Fibroblast of lung (primary cell): Measurements from ENCODE around the gene BAG3.

Experiments used
- EZH2 ChIP-seq: IDR thresholded peaks from 2 replicates; pipeline ENCODE4 v1.5.1; 2012; ENCODE audit warnings: low read length, control low read depth, mild to moderate bottlenecking; ENCODE audit errors: missing control alignments
- TF ChIP-seq, protein P1 (sequence below), 2 donors: IDR thresholded peaks in 1 of 2; conservative IDR thresholded peaks in 1 of 2; 1 replicate in 1 of 2; 2 replicates in 1 of 2; pipeline ENCODE4 v1.5.1; 2011 to 2012; ENCODE audit warnings: low read length in 2 of 2, control low read depth in 1 of 2, inconsistent platforms in 1 of 2, low read depth in 1 of 2, mild to moderate bottlenecking in 1 of 2

DNA sequence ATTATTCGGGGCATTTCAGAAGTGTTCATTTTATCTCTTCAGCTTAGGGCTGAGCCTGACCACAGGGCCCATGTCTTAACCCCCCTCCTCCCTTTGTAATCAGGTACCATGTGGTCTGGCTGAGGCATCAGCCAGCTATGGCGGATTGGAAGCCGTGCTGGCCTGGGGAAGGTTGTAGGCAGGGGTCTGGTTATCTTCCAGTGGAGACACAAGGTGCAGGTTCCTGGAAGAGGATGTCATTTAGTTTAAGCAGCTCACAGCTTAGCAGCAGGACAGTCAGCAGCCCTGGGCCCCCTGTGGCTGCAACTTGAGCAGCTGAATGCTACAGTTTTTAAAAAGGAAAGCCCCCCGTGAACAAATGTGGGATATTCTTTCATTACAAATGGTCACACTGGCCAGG, 22.1 kb downstream of the BAG3 start:
- TF ChIP-seq, protein P1, sequence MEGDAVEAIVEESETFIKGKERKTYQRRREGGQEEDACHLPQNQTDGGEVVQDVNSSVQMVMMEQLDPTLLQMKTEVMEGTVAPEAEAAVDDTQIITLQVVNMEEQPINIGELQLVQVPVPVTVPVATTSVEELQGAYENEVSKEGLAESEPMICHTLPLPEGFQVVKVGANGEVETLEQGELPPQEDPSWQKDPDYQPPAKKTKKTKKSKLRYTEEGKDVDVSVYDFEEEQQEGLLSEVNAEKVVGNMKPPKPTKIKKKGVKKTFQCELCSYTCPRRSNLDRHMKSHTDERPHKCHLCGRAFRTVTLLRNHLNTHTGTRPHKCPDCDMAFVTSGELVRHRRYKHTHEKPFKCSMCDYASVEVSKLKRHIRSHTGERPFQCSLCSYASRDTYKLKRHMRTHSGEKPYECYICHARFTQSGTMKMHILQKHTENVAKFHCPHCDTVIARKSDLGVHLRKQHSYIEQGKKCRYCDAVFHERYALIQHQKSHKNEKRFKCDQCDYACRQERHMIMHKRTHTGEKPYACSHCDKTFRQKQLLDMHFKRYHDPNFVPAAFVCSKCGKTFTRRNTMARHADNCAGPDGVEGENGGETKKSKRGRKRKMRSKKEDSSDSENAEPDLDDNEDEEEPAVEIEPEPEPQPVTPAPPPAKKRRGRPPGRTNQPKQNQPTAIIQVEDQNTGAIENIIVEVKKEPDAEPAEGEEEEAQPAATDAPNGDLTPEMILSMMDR (conservative IDR thresholded peaks at IDR 0.05 in 1 of 2, IDR thresholded peaks at IDR 0.05 in 1 of 2; ENCODE audit: low read depth in 1 of 2, low read length in 2 of 2), result no peak
- TF ChIP-seq EZH2, result no peak
